ENCODE measurements around the gene TUBB4B.
A peak's percentile ranks its signal among the peaks of the same experiment; 100 is the strongest.

Gene TUBB4B

DNA sequence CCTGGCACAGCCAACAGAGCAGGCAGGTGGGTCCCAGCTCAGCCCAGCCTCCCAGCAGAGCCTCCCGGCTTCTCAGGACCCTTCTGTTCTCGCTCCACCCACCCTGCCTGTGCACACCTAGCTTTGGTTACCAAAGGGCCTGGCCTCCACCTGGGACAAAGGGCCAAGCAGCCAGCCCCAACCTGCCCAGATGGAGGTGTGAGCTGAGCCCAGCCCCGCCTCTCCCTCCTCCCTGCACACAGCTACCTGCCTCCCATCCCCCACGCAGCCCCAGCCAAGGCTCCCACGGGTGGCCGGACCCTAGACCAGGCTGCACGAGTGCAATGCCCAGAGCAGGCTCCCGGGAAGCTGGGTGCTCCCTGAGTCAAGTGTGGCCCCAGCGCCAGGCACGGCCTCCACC lies 46.2 kb upstream of the TUBB4B start:
- DNase-seq (ENCODE audit: low read depth, low spot score), result no peak
- no peak overlapping the region for H3K4me3 ChIP-seq (ENCODE audit: low read depth, low read length)
- in situ Hi-C loops (cut with HindIII; ENCODE audit: low sequenced_read_pairs), result no loop called here
- TF ChIP-seq CTCF (IDR thresholded peaks at IDR 0.05; ENCODE audit: low read depth, low read length), result no peak

GRCh38 chr9:137195525-137196220 lies 45.4 kb upstream of the TUBB4B start:
- in situ Hi-C loops (cut with HindIII; ENCODE audit: low sequenced_read_pairs), result no loop called here
- DNase-seq (ENCODE audit: low read depth, low spot score), result no peak
- TF ChIP-seq CTCF (IDR thresholded peaks at IDR 0.05; ENCODE audit: low read depth, low read length), result no peak
- H3K4me3 ChIP-seq (ENCODE audit: low read depth, low read length), result no peak overlapping the region

DNA sequence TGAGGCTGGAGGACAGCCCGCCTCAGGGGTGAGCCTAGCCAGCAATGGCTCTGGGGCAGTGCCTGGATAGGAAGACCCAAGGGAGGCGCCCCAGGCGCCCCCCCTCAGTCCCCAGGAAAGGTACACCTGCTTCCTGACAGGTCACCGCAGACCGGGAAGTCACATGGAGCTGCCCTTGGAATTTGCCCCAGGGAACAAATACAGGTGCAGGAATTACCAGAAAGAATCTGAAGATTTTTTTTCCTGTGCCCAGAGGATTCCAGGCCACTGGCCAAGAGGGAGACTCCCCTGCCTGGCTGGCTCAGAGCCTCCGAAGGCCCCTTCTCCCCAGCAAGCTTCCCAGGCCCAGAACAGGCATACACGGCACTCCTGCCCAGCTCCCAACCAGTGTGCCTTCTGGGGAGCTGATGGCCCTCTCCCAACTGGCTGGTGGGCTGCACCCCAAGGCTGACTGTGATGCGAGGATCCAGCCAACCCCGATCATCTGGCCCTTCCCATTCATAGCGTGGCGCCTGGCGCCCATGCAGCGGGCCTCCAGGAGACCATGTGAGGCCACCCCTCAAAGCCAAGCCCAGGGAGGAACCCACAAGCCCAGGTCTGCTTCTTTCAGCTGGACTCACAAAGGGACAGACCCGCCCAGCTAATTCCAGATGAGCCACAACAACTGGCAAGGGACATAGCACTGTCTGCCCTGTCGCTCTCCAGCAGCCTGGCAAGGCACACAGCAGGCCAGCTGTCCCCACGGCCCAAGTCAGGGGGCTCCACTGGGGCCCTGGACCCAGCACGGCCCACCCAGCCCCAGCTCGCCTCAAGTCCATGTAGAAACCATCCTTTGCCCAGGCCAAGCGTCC lies 42.8 kb upstream of the TUBB4B start:
- no peak for DNase-seq (ENCODE audit: low read depth, low spot score)
- in situ Hi-C loops (cut with HindIII; ENCODE audit: low sequenced_read_pairs), result no loop called here
- no peak overlapping the region for H3K4me3 ChIP-seq (ENCODE audit: low read depth, low read length)
- no peak for TF ChIP-seq CTCF (IDR thresholded peaks at IDR 0.05; ENCODE audit: low read depth, low read length)

- in situ Hi-C loops (cut with HindIII; ENCODE audit: low sequenced_read_pairs), result no loop called here
- TF ChIP-seq CTCF (IDR thresholded peaks at IDR 0.05; ENCODE audit: low read depth, low read length), result no peak
- no peak overlapping the region for H3K4me3 ChIP-seq (ENCODE audit: low read depth, low read length)
- no peak for DNase-seq (ENCODE audit: low read depth, low spot score)
Observed at GRCh38 chr9:137198902-137199283, 42.2 kb upstream of the TUBB4B start.

DNA sequence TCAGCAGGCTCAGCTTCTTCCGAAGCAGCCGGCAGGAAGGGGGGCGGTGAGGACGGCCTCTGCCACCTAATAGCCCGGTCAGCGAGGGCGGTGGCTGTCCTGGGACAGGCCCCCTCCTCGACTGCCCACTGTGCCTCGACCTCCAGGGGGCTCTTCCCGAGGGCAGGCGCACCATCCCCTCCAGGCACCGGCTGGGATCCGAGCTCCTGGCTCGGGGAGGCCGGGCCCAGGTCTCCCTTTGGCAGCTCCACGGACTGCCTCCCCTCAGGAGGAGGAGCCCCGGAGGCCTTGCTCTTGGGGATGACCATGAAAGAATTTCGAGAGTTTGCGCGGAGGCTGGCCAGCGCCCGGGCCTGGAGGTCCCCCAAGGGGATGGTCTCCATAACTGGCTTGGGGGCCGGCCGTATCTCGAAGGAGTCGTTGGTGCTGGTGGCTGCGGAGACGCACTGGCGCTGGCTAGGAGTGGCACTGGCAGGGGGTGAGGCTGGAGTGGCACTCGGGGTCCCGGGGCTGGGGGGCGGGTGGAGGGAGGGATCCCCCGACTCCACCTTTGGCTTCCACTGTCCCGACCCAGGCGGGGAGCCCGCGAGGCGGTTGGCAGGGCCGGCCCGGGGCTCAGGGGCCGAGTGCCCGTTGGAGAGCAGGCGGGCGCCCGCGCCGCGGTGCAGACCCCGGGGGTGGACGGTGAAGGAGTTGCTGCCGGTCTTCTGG lies 41.5 kb upstream of the TUBB4B start:
- H3K4me3 ChIP-seq (ENCODE audit: low read depth, low read length), result peak overlapping the region; percentile 37
- peak; percentile 19 for DNase-seq (ENCODE audit: low read depth, low spot score)
- TF ChIP-seq CTCF (IDR thresholded peaks at IDR 0.05; ENCODE audit: low read depth, low read length), result no peak
- in situ Hi-C loops (cut with HindIII; ENCODE audit: low sequenced_read_pairs), result no loop called here

DNA sequence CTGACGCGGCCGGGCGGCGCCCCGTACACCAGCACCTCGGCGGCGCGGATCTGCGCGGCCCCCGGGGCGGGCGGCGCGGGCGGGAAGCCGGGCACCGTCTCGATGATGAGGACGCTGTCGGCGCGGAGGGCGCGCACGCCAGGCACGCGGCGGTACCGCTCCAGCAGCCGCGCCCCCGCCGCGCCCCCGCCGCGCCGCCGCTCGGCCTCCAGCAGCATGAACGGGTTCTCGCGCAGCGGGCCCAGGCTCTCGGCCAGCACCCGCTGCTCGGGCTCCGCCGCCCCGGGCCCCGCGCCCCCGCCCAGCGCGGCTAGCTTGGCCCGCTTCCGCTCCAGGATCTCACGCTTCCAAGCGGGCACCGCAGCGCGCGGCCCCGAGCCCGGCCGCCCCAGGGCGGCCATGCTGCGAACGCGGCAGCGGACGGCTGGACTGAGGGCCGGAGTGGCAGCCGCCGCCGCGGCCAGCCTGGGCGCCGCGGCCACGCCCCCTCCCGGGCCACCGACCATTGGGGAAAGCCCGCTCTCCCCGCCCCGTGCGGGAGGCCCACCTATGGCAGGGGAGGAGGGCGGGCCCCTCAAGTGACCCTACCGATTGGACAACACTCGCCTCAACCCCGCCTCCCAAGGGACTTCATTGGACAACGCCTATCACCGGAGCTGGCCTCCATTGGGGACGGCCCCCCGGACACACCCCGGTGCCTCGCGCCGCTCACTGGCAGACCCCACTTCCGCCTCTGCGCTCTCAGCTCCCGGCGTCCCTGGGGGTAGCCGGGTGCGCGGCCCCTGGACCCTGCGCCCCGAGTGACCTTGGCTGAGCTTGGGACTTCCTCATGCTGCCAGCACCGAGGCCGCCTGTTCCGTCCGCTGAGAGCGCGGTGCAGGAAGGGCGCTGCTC lies 40.5 kb upstream of the TUBB4B start, which contains the start of gene TPRN:
TSS of gene TPRN (minus strand) at position 431 of the 894 bp plus-strand sequence. CDS start at position 401, 30 bp downstream.
- peak; percentile 99 for DNase-seq (ENCODE audit: low read depth, low spot score)
- in situ Hi-C loops (cut with HindIII; ENCODE audit: low sequenced_read_pairs), result no loop called here
- no peak for TF ChIP-seq CTCF (IDR thresholded peaks at IDR 0.05; ENCODE audit: low read depth, low read length)
- peak within 1 kb of the TSS; percentile 58 for H3K4me3 ChIP-seq (ENCODE audit: low read depth, low read length)

Data from astrocyte of the spinal cord (primary cell).